ENCODE data around the gene RNASEL. TPM values are rescaled to one million over a fixed set of nuclear protein-coding genes. Genes with fewer than 3 reads are reported as not detected.
A peak's percentile ranks its signal among the peaks of the same experiment; 100 is the strongest.
"Not testable (repeated sequence)": the region's sequence is repeated elsewhere in the genome, so short reads cannot be mapped to it uniquely, and the experiment has no call there.

RNASEL gene
- polyA plus RNA-seq, 1 donor: 16.8 TPM

- not testable (repeated sequence) for H3K4me1 ChIP-seq (ENCODE audit: control insufficient read depth, insufficient read depth, low read length); H3K36me3 ChIP-seq (ENCODE audit: control insufficient read depth, insufficient read depth, low read length); H3K27me3 ChIP-seq (ENCODE audit: control insufficient read depth, insufficient read depth, low read length); H3K4me3 ChIP-seq (ENCODE audit: low read length); H3K9me3 ChIP-seq (ENCODE audit: control insufficient read depth, low read depth, low read length); H3K27ac ChIP-seq (ENCODE audit: low read length)
- 43% methylated on average over 3 of the region's 5 CpGs for WGBS (ENCODE audit: insufficient coverage, low lambda C conversion rate)
- DNase-seq: peak; percentile 15 to 32
These were observed 60.9 kb downstream of the RNASEL start for GRCh38 chr1:182528206-182528605.

GRCh38 chr1:182527680-182528079, 61.4 kb downstream of the RNASEL start:
- WGBS (ENCODE audit: insufficient coverage, low lambda C conversion rate): 72% methylated on average over 2 of the region's 2 CpGs
- Histone ChIP-seq H3K9me3 (ENCODE audit: control insufficient read depth, low read depth, low read length) (no peaks in the 10 kb centered on the region), H3K36me3 (ENCODE audit: control insufficient read depth, insufficient read depth, low read length) (no peaks in the 10 kb centered on the region), H3K27me3 (ENCODE audit: control insufficient read depth, insufficient read depth, low read length) (no peaks in the 10 kb centered on the region), H3K4me1 (ENCODE audit: control insufficient read depth, insufficient read depth, low read length) (no peaks in the 10 kb centered on the region), H3K27ac (ENCODE audit: low read length) (no peak overlapping the region), H3K4me3 (ENCODE audit: low read length) (no peak overlapping the region)
- DNase-seq: no peak

GRCh38 chr1:182525342-182525741, 63.7 kb downstream of the RNASEL start:
- no peaks in the 10 kb centered on the region for H3K36me3 ChIP-seq (ENCODE audit: control insufficient read depth, insufficient read depth, low read length)
- no peaks in the 10 kb centered on the region for H3K9me3 ChIP-seq (ENCODE audit: control insufficient read depth, low read depth, low read length)
- no peak overlapping the region for H3K27ac ChIP-seq (ENCODE audit: low read length)
- no peak for DNase-seq
- H3K4me1 ChIP-seq (ENCODE audit: control insufficient read depth, insufficient read depth, low read length): no peaks in the 10 kb centered on the region
- H3K4me3 ChIP-seq (ENCODE audit: low read length): no peak overlapping the region
- H3K27me3 ChIP-seq (ENCODE audit: control insufficient read depth, insufficient read depth, low read length): no peaks in the 10 kb centered on the region

Other genes with a start within 250 kb of the RNASEL start
- 164 TPM for gene GLUL, start 197.5 kb downstream of the RNASEL start, polyA plus RNA-seq
- 0.09 TPM for gene TEDDM1, start 188.6 kb downstream of the RNASEL start, polyA plus RNA-seq
- gene RGSL1, start 139.1 kb downstream of the RNASEL start, polyA plus RNA-seq: not detected
- gene RGS16, start 15.1 kb upstream of the RNASEL start, polyA plus RNA-seq: 2.3 TPM
- 0.19 TPM for gene RGS8, start 95.3 kb upstream of the RNASEL start, polyA plus RNA-seq
- gene NPL, start 200.5 kb upstream of the RNASEL start, polyA plus RNA-seq: 28.0 TPM